Thoracic aorta (tissue), 2 donors: ENCODE measurements around the gene PDE6B. TPM values are rescaled to one million over a fixed set of nuclear protein-coding genes. Genes with fewer than 3 reads are reported as not detected.

Source experiments
- ATAC-seq: fragments of 150-250 bp; one replicate; pipeline ENCODE4 v1.8.0; 2017; ENCODE audit warnings: low read depth; ENCODE audit not compliant: insufficient number of reproducible peaks, low FRiP score
- DNase-seq: peaks from one replicate; pipeline ENCODE4 v3.0.0-alpha.2; 2020; ENCODE audit warnings: low spot score
- H3K27ac ChIP-seq, 2 donors: fragments of 200-600 bp; sonication (generic); 1 replicate in 1 of 2; 2 replicates in 1 of 2; pipeline ENCODE4 v1.5.1; 2016; ENCODE audit warnings: mild to moderate bottlenecking in 2 of 2, moderate library complexity in 2 of 2
- H3K27me3 ChIP-seq: fragments of 200-600 bp; sonication (generic); replicated peaks from 2 replicates; pipeline ENCODE4 v1.6.0; 2016; ENCODE audit warnings: mild to moderate bottlenecking; ENCODE audit not compliant: insufficient read depth
- H3K36me3 ChIP-seq: fragments of 200-600 bp; sonication (generic); one replicate; pipeline ENCODE4 v1.5.1; 2016
- H3K4me1 ChIP-seq, 2 donors: fragments of 200-600 bp; sonication (generic); 1 replicate in 1 of 2; 2 replicates in 1 of 2; pipeline versions ENCODE4 v1.5.1 to v1.6.0; 2016; ENCODE audit warnings: low read depth in 2 of 2, mild to moderate bottlenecking in 1 of 2; ENCODE audit not compliant: control insufficient read depth in 1 of 2
- H3K4me3 ChIP-seq: fragments of 200-600 bp; sonication (generic); 2 replicates; pipeline ENCODE4 v1.5.1; 2016; ENCODE audit warnings: mild to moderate bottlenecking
- H3K9me3 ChIP-seq: fragments of 200-600 bp; sonication (generic); 2 replicates; pipeline ENCODE4 v1.5.1; 2016
- total RNA-seq, 2 donors: library from RNA; depleted of rRNA; stranded (reverse); fragments of >200 nt; gene quantifications; one replicate each; pipeline versions ENCODE4 v1.1.0 to v1.2.3, GENCODE V29; 2016
- TF ChIP-seq, protein P1 (sequence below): fragments of 200-600 bp; sonication (generic); IDR thresholded peaks from one replicate; pipeline ENCODE4 v1.5.1; 2019; ENCODE audit warnings: antibody characterized with exemption

Gene PDE6B
- total RNA-seq, 2 donors from 2014 or later, result 1.8 to 3.6 TPM

- no peaks in the 10 kb centered on the region for H3K9me3 ChIP-seq
- H3K27me3 ChIP-seq, result no peaks in the 10 kb centered on the region
- no peak overlapping the region for H3K27ac ChIP-seq
- no peaks in the 10 kb centered on the region for H3K36me3 ChIP-seq
- peaks cover 21 to 35% of the 10 kb centered on the region in 2 donors for H3K4me1 ChIP-seq
- DNase-seq, result no peak
- no peak for ATAC-seq
- peak overlapping the region; percentile 16 for H3K4me3 ChIP-seq
- TF ChIP-seq, protein P1, sequence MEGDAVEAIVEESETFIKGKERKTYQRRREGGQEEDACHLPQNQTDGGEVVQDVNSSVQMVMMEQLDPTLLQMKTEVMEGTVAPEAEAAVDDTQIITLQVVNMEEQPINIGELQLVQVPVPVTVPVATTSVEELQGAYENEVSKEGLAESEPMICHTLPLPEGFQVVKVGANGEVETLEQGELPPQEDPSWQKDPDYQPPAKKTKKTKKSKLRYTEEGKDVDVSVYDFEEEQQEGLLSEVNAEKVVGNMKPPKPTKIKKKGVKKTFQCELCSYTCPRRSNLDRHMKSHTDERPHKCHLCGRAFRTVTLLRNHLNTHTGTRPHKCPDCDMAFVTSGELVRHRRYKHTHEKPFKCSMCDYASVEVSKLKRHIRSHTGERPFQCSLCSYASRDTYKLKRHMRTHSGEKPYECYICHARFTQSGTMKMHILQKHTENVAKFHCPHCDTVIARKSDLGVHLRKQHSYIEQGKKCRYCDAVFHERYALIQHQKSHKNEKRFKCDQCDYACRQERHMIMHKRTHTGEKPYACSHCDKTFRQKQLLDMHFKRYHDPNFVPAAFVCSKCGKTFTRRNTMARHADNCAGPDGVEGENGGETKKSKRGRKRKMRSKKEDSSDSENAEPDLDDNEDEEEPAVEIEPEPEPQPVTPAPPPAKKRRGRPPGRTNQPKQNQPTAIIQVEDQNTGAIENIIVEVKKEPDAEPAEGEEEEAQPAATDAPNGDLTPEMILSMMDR, result no peak
These were observed 82.7 kb downstream of the PDE6B start for GRCh38 chr4:707929-708630.

DNA sequence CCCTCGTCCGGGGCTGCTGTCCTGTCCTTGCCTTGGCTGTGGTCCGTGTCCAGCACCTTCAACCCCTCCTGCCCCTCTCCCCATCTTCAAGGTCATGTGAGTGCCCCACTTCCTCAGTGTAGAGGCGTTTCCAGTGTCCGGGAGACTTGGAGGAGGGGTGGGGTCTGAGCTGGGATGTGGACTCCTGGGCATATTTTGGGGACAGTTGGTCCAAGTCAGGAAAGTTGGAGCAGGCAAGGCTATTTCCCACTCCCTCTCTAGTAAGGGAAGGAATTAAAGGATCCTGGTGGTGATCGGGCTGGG lies 83.2 kb downstream of the PDE6B start:
- TF ChIP-seq, protein P1, result no peak
- Histone ChIP-seq H3K4me3 (no peak overlapping the region), H3K4me1 (peaks cover 21 to 35% of the 10 kb centered on the region in 2 donors), H3K27me3 (no peaks in the 10 kb centered on the region), H3K27ac (no peak overlapping the region), H3K9me3 (no peaks in the 10 kb centered on the region), H3K36me3 (no peaks in the 10 kb centered on the region)
- ATAC-seq, result no peak
- no peak for DNase-seq

DNA sequence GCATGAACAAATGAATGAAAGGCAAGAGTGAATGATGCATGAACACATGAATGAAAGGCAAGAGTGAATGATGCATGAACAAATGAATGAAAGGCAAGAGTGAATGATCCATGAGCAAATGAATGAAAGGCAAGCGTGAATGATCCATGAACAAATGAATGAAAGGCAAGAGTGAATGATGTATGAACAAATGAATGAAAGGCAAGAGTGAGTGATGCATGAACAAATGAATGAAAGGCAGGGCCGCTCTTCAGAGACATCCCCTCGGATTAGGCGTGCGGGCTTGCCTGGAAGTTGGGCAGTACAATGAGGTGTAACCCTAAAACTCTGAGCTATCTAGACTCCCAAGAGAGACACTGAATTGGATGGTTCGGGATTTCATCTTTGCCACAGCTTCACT lies 84.0 kb downstream of the PDE6B start:
- ATAC-seq (no peak), DNase-seq (no peak)
- Histone ChIP-seq H3K4me1 (peaks cover 21 to 35% of the 10 kb centered on the region in 2 donors), H3K27ac (no peak overlapping the region), H3K27me3 (no peaks in the 10 kb centered on the region), H3K4me3 (no peak overlapping the region), H3K9me3 (no peaks in the 10 kb centered on the region), H3K36me3 (peaks cover 3% of the 10 kb centered on the region)
- TF ChIP-seq, protein P1, result no peak

GRCh38 chr4:710116-710515 lies 84.7 kb downstream of the PDE6B start:
- DNase-seq, result no peak
- TF ChIP-seq, protein P1, result no peak
- H3K4me1 ChIP-seq, result peaks cover 21 to 33% of the 10 kb centered on the region in 2 donors
- H3K27ac ChIP-seq, result no peak overlapping the region
- no peaks in the 10 kb centered on the region for H3K9me3 ChIP-seq
- no peak overlapping the region for H3K4me3 ChIP-seq
- no peak for ATAC-seq
- H3K27me3 ChIP-seq, result no peaks in the 10 kb centered on the region
- peaks cover 7% of the 10 kb centered on the region for H3K36me3 ChIP-seq

GRCh38 chr4:710916-711315 lies 85.5 kb downstream of the PDE6B start:
- H3K4me3 ChIP-seq, result no peak overlapping the region
- no peak for DNase-seq
- peaks cover 21 to 31% of the 10 kb centered on the region in 2 donors for H3K4me1 ChIP-seq
- no peaks in the 10 kb centered on the region for H3K9me3 ChIP-seq
- no peaks in the 10 kb centered on the region for H3K27me3 ChIP-seq
- TF ChIP-seq, protein P1, result no peak
- peaks cover 7% of the 10 kb centered on the region for H3K36me3 ChIP-seq
- no peak overlapping the region for H3K27ac ChIP-seq
- no peak for ATAC-seq
